ENCODE results near the gene TMEM132C.

TMEM132C gene

GRCh38 chr12:128458301-128458974 lies 191.5 kb downstream of the TMEM132C start:
- DNase-seq (ENCODE audit: low read depth, low spot score), result no peak
- no peak overlapping the region for H3K4me3 ChIP-seq (ENCODE audit: low read depth, low read length)
- ChIA-PET POLR2A (no interaction called here), CTCF (no interaction called here)
- TF ChIP-seq CTCF (IDR thresholded peaks at IDR 0.05; ENCODE audit: insufficient read depth, low read length, missing control alignments), result no peak

- POLR2A ChIA-PET, result no interaction called here
- DNase-seq (ENCODE audit: low read depth, low spot score), result no peak
- no peak overlapping the region for H3K4me3 ChIP-seq (ENCODE audit: low read depth, low read length)
- TF ChIP-seq CTCF (IDR thresholded peaks at IDR 0.05; ENCODE audit: insufficient read depth, low read length, missing control alignments), result no peak
- CTCF ChIA-PET, result no interaction called here
Observed at GRCh38 chr12:128459067-128459466, 192.1 kb downstream of the TMEM132C start.

- H3K4me3 ChIP-seq (ENCODE audit: low read depth, low read length), result no peak overlapping the region
- no peak for DNase-seq (ENCODE audit: low read depth, low spot score)
- ChIA-PET POLR2A (no interaction called here), CTCF (no interaction called here)
- TF ChIP-seq CTCF (IDR thresholded peaks at IDR 0.05; ENCODE audit: insufficient read depth, low read length, missing control alignments), result no peak
Observed at GRCh38 chr12:128463881-128464280, 196.9 kb downstream of the TMEM132C start.

- TF ChIP-seq CTCF (IDR thresholded peaks at IDR 0.05; ENCODE audit: insufficient read depth, low read length, missing control alignments), result no peak
Observed at GRCh38 chr12:128467882-128468281, 200.9 kb downstream of the TMEM132C start.

GRCh38 chr12:128468926-128469325 lies 202.0 kb downstream of the TMEM132C start:
- ChIA-PET CTCF (no interaction called here), POLR2A (no interaction called here)
- DNase-seq (ENCODE audit: low read depth, low spot score), result no peak
- no peak overlapping the region for H3K4me3 ChIP-seq (ENCODE audit: low read depth, low read length)
- TF ChIP-seq CTCF (IDR thresholded peaks at IDR 0.05; ENCODE audit: insufficient read depth, low read length, missing control alignments), result no peak

More at GRCh38 chr12:128467882-128468281, 200.9 kb downstream of the TMEM132C start:
- ChIA-PET POLR2A (no interaction called here), CTCF (no interaction called here)
- H3K4me3 ChIP-seq (ENCODE audit: low read depth, low read length), result no peak overlapping the region
- no peak for DNase-seq (ENCODE audit: low read depth, low spot score)

GRCh38 chr12:128471491-128471890 lies 204.5 kb downstream of the TMEM132C start:
- CTCF ChIA-PET, result no interaction called here

More at GRCh38 chr12:128471491-128471890, 204.5 kb downstream of the TMEM132C start:
- no peak for TF ChIP-seq CTCF (IDR thresholded peaks at IDR 0.05; ENCODE audit: insufficient read depth, low read length, missing control alignments)
- H3K4me3 ChIP-seq (ENCODE audit: low read depth, low read length), result no peak overlapping the region
- DNase-seq (ENCODE audit: low read depth, low spot score), result no peak
- POLR2A ChIA-PET, result no interaction called here
